Measurements from ENCODE around the gene OR7G1. TPM values are rescaled to one million over a fixed set of nuclear protein-coding genes. Genes with fewer than 3 reads are reported as not detected.
A peak's percentile ranks its signal among the peaks of the same experiment; 100 is the strongest.

Gene OR7G1
- total RNA-seq, 4 donors from 2014 or later = not detected

DNA sequence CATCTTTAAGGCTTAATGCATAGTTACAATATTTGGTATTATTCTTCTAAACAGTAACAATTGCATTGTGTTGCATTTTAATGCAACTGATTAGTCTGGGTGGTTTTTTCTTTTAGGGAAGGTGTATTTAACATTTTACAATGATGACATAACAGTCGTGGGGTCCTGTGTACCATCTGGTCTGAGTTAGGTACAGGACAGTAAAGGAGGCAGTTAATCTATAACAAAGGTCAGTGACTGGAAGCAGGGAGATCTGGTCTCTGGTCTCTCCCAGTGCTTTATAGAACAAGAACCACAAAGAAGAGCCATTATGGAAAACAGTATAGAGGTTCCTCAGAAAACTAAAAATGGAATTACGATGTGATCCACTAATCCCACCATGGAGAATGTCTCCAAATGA is 5.6 kb downstream of the OR7G1 start:
- H3K9me3 ChIP-seq = no peaks in the 10 kb centered on the region
- no peak overlapping the region for H3K4me3 ChIP-seq
- peaks cover 56% of the 10 kb centered on the region for H3K27me3 ChIP-seq
- no peaks in the 10 kb centered on the region for H3K36me3 ChIP-seq
- no peak for ATAC-seq
- TF ChIP-seq EP300 (IDR thresholded peaks at IDR 0.05) = no peak
- TF ChIP-seq POLR2A (IDR thresholded peaks at IDR 0.05) = no peak
- TF ChIP-seq, protein P1, sequence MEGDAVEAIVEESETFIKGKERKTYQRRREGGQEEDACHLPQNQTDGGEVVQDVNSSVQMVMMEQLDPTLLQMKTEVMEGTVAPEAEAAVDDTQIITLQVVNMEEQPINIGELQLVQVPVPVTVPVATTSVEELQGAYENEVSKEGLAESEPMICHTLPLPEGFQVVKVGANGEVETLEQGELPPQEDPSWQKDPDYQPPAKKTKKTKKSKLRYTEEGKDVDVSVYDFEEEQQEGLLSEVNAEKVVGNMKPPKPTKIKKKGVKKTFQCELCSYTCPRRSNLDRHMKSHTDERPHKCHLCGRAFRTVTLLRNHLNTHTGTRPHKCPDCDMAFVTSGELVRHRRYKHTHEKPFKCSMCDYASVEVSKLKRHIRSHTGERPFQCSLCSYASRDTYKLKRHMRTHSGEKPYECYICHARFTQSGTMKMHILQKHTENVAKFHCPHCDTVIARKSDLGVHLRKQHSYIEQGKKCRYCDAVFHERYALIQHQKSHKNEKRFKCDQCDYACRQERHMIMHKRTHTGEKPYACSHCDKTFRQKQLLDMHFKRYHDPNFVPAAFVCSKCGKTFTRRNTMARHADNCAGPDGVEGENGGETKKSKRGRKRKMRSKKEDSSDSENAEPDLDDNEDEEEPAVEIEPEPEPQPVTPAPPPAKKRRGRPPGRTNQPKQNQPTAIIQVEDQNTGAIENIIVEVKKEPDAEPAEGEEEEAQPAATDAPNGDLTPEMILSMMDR (IDR thresholded peaks at IDR 0.05) = no peak
- H3K27ac ChIP-seq = no peak overlapping the region
- no peaks in the 10 kb centered on the region for H3K4me1 ChIP-seq
- WGBS, 2 donors (ENCODE audit: low coverage in 1 of 2) = 50 to 52% methylated on average over 2 of the region's 2 CpGs

DNA sequence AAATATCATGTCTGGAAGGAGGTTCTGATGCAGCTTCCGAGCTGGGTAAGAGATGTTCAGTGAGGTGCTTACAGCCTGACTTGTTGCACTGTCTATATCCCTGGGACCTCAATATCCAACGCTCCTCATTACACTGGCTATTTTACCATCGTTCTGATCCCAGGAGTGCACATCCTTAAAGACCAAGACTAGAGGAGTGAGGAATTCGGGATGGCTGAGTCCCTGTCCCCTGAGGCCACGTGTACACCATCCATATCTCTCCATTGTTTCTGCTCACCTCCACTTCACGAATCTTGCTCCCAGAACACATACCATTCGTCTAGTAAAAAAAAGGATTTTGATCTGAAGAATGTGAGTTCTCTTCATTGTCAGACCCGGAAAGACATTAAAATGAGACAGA is 8.2 kb downstream of the OR7G1 start, which contains the start of gene OR7G2:
Gene OR7G2 (minus strand): TSS at position 101 of the 400 bp plus-strand sequence. CDS start 4,232 bp downstream, outside the sequence.
- TF ChIP-seq POLR2A (IDR thresholded peaks at IDR 0.05) (no peak), POLR2AphosphoS5 (IDR thresholded peaks at IDR 0.05) (no peak), EP300 (IDR thresholded peaks at IDR 0.05) (no peak)
- TF ChIP-seq, protein P1 (IDR thresholded peaks at IDR 0.05) = no peak
- ATAC-seq = no peak
- Histone ChIP-seq H3K4me1 (no peaks in the 10 kb centered on the region), H3K27ac (no peak within 1 kb of the TSS), H3K4me3 (no peak within 1 kb of the TSS), H3K36me3 (no peaks in the 10 kb centered on the region), H3K27me3 (peaks cover 63% of the 10 kb centered on the region), H3K9me3 (no peaks in the 10 kb centered on the region)
- WGBS, 2 donors (ENCODE audit: low coverage in 1 of 2) = 65 to 68% methylated on average over 8 of the region's 8 CpGs

GRCh38 chr19:9086761-9087160 is 28.8 kb downstream of the OR7G1 start, which contains the start of gene OR1M1:
TSS of gene OR1M1 (plus strand) at chr19:9087061. CDS start at chr19:9093245, 6,184 bp downstream.
- Histone ChIP-seq H3K4me1 (no peaks in the 10 kb centered on the region), H3K4me3 (no peak within 1 kb of the TSS), H3K27me3 (peaks cover 27% of the 10 kb centered on the region), H3K9me3 (no peaks in the 10 kb centered on the region), H3K27ac (no peak within 1 kb of the TSS), H3K36me3 (no peaks in the 10 kb centered on the region)
- 21% methylated on average over 2 of the region's 2 CpGs for WGBS, 2 donors (ENCODE audit: low coverage in 1 of 2)
- no peak for ATAC-seq
- no peak for TF ChIP-seq EP300 (IDR thresholded peaks at IDR 0.05)
- TF ChIP-seq, protein P1 (IDR thresholded peaks at IDR 0.05) = no peak
- TF ChIP-seq POLR2A (IDR thresholded peaks at IDR 0.05) = no peak
- no peak for TF ChIP-seq POLR2AphosphoS5 (IDR thresholded peaks at IDR 0.05)

DNA sequence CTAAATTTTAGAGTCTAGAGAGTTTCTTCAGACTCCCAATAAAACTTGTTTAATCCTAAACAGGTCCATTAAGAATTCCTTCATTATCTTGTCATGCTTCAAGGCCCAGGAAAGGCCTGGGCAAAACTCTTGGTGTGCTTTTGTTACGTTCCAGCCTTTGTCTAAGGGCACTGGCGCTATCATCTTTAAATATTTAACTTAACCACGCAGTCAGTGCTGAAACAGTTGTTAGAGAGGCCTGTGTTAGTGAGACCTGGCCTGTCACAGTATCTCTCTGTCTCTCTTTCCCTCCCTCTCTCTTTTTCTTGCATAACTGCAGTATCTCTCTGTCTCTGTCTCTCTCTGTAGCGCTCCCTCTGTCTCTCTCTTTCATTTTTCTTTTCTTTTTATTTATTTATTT is 36.9 kb downstream of the OR7G1 start:
- H3K9me3 ChIP-seq = no peaks in the 10 kb centered on the region
- WGBS, 2 donors (ENCODE audit: low coverage in 1 of 2) = 40 to 63% methylated on average over 3 to 4 of the region's 4 CpGs

GRCh38 chr19:9076901-9077300 is 38.7 kb downstream of the OR7G1 start:
- WGBS, 2 donors (ENCODE audit: low coverage in 1 of 2) = 28 to 65% methylated on average over 2 to 10 of the region's 10 CpGs
- Histone ChIP-seq H3K27ac (peak overlapping the region in 1 of 4 donors; percentile 19), H3K9me3 (no peaks in the 10 kb centered on the region), H3K4me1 (peaks cover 0 to 20% (median 4%) of the 10 kb centered on the region in 3 donors), H3K4me3 (no peak overlapping the region), H3K36me3 (no peaks in the 10 kb centered on the region), H3K27me3 (no peaks in the 10 kb centered on the region)
- ATAC-seq = no peak
- TF ChIP-seq, protein P1 (IDR thresholded peaks at IDR 0.05) = no peak
- TF ChIP-seq POLR2AphosphoS5 (IDR thresholded peaks at IDR 0.05) = no peak
- no peak for TF ChIP-seq POLR2A (IDR thresholded peaks at IDR 0.05)
- TF ChIP-seq EP300 (IDR thresholded peaks at IDR 0.05) = no peak

More for the DNA sequence above, 36.9 kb downstream of the OR7G1 start:
- Histone ChIP-seq H3K27ac (peak overlapping the region in 1 of 4 donors; percentile 42), H3K27me3 (no peaks in the 10 kb centered on the region), H3K36me3 (no peaks in the 10 kb centered on the region), H3K4me1 (peaks cover 0 to 20% (median 4%) of the 10 kb centered on the region in 3 donors), H3K4me3 (no peak overlapping the region)
- ATAC-seq = no peak
- TF ChIP-seq POLR2AphosphoS5 (IDR thresholded peaks at IDR 0.05) = no peak
- TF ChIP-seq EP300 (IDR thresholded peaks at IDR 0.05) = no peak
- TF ChIP-seq POLR2A (IDR thresholded peaks at IDR 0.05) = no peak
